NCI-H1417 treated with DMSO at 0.1 percent for 48 hours (cell line): Measurements from ENCODE around the gene CXCL1.

Experiments used
- DNase-seq: peaks from one replicate; lab custom pipeline; 2025; lab: John Stamatoyannopoulos, UW

CXCL1 gene

DNA sequence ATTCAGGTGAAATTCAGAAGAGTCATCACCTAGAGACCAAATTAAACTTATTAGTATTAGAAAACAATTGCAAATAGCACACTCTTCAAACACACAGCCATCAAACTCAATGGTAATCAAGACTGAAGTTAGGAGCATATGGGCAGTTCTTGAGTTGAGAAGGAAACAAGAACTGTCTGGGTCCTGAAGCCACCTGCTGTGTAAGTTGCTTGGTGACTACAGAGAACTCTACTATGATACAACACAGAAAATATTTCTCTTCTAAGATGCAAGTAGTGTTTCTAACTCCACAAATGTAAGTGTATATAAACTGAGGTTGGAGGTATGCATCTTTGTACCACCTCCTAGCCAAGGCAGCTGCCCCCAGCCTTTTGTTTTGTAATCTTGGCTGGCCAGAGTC lies 16.4 kb upstream of the CXCL1 start:
- DNase-seq = no peak

DNA sequence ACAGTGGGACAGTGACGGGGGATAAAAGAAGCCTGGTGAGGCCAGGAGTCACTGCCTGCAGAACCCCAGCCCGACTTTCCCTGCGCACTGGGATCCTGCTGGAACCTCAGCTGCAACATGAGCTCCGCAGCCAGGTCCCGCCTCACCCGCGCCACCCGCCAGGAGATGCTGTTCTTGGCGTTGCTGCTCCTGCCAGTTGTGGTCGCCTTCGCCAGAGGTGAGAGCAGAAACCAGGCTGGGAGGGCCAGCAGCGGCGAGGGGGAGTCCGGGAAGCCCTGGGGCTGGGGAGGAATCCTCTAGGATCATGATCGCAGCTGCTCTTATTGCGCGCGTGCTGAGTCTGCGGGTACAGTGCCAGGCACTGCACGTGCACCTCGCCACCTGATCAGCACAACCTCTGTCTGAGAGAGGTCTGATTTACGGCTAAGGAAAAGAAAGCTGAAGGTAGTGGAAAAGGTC lies 15.9 kb upstream of the CXCL1 start, which contains the start of gene PF4V1:
PF4V1 (plus strand) TSS at position 51 of the 459 bp plus-strand sequence; CDS start at position 118, 67 bp downstream.
- DNase-seq = no peak

DNA sequence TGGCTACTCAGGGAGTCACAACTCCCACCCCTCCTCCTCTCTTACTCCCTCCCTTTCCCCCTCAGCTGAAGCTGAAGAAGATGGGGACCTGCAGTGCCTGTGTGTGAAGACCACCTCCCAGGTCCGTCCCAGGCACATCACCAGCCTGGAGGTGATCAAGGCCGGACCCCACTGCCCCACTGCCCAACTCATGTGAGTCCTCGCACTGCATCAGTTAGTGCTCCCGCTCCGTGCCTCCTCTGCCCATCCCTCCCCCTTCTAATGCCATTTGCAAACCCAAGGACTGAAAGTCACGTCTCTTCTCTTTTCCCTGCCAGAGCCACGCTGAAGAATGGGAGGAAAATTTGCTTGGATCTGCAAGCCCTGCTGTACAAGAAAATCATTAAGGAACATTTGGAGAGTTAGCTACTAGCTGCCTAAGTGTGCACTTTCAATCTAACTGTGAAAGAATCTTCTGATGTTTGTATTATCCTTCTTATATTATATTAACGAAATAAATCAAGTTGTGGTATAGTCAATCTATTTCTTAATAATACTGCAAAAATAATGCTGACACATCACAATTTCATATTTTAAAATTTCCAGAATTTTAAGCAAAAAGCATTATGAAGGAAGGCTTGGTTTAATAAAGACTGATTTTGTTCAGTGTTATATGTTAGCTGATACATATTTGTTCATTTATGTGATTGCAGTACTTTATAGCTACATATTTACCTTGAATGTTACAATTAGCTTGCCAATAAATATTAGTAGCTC lies 15.3 kb upstream of the CXCL1 start:
- DNase-seq = no peak

DNA sequence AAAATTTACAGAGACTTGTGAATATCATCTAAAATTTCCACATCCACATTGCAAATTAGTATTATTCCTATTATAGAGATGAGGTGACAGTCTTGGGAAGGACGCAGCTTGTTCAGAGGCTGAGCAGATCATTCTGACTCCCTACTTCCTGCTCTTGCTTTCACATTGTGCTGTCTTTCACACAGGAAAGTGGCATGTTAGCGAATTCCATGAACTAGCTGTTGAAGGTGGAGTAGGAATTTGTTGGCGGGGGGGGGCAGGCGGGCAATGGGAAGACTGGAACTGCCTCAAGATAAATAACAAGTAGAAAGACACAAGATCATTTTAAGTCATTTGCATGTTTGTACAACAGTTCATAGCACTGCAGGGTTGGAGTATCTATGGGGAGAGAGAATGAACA lies 13.8 kb upstream of the CXCL1 start:
- DNase-seq = no peak

DNA sequence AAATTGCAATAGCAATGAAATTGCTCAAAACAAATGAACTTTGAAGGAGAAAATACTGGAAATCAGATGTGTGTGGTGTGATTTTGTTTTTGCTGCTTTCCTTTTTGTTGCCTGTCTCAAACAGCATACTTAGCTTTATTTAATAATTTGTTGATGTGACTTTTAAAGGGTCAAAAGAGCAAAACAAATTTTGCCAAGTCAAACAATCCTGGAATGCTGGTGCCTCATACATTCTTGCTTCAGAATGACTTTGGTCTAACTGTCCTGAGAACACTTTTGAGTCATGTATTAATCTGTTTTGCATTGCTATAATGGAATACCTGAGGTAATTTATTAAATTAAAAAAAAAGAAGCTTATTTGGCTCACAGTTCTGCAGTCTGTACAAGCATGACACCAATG lies 12.7 kb upstream of the CXCL1 start:
- DNase-seq = no peak

DNA sequence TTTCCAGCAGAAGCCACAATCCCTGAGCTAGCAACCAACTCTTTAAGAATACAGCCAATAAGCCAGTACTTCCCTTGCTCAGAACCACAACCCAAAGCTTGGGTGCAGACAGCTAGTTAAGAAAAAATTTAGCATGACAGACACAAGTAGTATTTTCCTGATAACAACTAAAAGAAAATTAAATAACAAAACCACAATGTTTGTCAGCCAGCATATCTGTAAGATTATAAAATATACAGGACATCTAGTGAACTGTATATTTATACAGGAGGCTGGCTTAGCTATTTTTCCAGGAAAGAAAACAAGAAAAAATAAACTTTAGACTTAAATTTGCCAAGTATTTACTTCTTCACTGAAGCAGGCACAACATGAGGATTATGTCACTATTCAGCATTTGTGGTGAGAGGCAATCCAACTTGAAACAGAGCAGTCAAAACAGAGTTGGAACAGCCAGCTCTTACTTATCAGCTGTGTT lies 9.5 kb upstream of the CXCL1 start:
- DNase-seq = no peak

DNA sequence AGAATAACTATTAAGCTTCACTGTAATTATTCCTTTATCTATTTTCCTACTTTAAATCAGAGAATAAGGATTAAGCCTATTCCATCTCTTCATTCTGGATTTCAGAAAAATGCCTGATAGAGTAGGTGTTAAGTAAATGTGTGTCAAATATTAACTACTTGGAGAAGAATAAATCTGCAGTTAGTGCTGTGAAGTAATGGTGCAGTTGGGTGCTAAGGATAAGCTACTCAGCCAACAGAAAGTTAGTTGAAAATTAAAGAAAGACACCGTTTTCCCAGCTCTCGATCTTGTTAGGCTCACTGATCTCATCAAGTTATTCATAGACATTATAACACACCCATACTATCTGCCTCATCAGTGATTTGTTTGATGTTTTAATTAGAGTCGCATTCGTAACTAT lies 9.0 kb upstream of the CXCL1 start:
- DNase-seq = no peak

DNA sequence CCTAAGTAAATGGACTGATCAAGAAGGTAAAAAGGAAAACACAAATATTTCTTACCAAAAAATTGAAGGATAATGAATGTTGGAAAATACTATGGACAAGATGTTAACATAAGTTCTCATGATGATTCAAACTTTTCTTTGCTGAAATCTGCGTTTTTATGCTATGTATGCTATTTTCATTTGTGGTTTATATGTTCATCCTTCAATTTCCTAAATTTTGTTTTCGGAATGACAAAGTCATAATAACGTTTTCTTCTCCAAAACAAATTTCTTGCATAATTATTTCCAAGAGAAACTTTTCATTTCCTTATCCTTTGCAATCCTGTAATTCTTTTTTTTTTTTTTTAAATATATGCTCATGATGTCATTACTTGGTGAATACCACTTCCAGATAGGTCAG lies 8.3 kb upstream of the CXCL1 start:
- DNase-seq = no peak

DNA sequence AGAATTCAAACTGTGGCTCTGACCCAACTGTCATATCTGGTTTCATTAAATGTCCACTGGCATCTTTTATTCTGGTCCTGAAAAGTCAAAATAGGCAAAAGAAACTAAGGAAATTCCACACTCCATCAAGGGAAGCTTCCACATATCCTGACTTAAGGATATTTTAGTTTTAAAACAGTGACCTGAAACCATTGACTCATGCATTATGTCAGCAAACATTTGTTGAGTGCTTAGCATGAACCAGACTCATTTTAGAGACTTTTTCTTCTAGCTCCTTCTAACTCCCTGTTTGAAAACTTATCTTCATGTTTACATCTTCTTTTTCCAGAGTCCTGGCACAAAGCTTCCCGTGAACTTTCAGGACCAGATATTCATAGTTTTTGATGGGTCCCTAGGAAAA lies 6.9 kb upstream of the CXCL1 start:
- DNase-seq = no peak

DNA sequence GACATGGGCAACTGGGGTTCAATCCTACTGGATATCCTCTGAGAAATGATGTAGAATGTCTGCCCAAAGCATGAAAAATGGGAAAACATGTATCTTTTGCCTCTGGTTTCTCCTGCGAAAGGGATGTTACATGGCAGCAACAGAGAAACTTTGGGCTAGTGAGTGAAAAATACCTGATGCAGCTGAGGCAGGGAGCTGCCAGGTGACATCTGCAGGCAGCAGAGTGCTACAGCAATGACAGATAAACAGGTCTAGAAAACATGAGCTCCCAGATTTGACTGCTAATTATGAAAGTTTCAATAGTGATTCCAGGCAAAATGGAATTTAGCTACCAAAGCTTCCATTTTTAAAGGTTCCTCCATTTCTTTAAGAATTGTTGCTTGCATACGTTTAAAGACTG lies 4.8 kb upstream of the CXCL1 start:
- DNase-seq = no peak

DNA sequence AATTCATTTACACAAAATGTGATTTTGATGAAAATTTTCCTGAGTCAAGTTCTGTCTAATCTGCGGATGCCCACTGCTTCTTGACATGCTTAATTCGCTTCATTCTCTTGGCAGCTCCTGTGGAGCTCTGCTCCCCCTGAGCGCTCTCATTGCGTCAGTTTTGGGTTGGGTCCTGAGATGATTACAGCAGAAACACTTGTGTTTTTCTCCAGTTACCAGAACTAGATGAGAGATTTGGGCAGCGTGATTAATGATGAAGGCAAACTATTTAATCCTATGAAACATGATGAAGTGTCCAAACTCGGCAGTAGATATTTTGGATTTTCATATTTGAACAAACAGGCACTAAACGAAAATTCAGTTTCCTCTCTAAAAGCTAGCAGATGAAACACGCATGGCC lies 4.2 kb upstream of the CXCL1 start:
- no peak for DNase-seq

DNA sequence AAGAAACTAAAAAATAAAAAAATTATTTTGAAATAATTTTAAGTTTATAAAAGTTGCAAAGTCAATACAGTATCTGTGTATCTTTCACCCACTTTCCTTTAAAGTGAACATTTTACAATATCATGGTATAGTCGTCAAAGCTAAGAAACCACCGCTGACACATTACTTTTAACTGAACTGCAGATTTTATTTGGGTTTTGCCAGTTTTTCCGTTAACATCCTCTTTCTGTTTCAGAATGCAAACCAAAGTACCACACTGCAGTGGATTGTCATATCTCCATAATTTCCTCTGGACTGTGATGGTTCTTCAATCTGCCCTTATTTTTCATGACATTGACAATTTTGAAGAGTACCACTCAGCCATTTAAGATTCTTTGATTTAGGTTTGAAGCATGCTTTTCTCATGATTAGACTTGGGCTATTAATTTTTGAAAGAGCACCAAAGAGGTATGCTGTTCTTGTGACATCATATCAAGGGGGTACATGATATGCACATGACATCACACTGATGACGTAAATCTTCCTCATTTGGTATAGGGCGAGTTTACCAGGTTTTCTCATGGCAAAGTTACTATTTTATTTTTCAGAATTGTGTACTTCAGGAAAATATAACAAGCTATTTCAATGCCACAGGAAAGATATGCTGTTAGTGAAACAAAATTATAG lies 3.6 kb upstream of the CXCL1 start:
- DNase-seq = no peak

DNA sequence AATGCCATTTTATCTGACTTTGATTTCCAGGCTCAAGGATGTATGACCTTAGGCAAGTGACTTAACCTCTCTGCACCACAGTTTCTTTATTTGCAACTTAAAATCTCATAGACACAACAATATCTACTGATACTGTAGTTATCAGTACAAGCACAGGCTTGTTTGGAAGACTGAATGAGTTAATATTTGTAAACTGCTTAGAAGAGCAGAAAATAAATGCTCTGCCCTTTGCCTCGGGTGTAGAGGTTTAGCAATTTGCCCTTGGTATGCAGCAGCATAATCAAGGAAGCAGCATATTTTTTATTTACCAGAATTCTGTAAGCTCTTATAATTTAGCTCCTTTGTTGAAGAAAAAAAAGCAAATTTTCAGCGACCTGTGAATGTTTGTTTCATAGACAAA lies 2.9 kb upstream of the CXCL1 start:
- DNase-seq = no peak

DNA sequence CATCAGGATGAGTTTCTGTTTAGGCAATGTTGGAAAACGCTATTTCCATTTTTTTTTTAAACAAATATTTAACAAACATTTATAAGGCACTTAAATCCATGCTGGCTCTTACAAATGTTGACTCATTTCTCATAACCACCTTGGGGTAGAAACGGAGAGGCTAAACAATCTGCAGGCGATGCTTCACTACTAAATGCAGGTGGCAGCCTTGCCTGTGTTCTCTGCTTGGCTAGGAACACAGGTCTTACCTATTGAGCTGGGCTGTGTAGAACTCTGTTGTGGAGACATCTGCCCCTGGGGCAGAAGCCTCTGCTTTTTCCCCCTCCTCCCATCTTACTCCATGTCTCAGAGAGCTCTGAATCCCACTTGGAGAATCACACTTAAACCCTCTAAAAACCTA lies 1.4 kb upstream of the CXCL1 start:
- no peak for DNase-seq

DNA sequence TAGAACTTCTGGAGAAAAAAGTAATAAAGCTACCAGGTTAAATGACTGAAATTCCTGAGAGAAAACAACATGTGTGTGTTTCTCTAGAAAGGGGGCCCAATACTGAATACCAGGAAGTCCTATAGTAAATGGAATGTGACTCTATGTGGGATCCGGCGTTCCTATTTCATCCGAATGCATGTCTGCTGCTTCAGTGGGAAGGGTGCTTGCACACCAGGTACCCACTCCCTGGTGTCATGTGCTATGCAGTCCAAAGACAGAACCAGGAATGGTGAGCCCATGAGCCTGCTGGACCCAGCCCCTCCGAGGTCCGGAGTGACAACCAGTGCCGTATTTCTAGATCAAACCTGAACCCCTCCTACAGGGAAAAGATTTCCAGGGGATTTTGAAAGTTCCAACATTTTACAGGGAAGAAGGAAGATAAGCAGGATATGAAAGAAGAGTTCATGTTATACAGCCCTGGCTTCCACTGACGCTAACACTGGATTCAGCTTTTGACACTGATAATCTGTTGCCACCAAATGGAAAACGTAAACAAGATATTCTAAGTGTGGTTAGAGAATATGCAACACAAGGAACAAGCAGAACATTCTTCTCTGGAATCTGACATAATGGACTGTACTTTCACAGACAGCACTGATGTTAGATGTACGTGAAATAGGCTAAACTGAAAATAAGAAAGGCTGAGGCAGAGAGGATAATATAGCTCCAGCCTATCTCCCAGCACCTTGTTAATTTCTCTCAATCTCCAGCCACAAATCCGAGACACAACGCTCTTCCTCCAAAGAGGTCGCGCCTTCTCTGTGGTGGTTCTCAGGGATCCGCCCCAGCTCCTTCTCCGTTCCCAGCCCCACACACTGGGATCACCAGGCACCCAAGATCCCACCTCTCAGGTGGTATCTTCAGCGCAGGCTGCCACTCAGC lies 725 bp upstream of the CXCL1 start:
- DNase-seq = no peak

DNA sequence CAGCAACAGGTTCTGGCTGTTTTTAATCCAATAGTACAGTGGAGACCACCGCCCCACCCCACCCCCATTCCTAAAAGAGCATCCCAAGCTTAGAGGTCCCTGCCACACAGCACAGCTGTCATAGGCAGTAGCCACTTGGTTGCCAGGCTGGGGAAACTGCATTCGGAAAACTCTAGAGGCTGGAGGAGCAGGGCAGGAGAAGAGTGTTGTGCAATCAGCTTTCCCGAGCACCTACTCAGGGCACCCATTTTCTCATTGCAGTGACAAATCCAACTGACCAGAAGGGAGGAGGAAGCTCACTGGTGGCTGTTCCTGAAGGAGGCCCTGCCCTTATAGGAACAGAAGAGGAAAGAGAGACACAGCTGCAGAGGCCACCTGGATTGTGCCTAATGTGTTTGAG lies 1.1 kb downstream of the CXCL1 start:
- DNase-seq = no peak

DNA sequence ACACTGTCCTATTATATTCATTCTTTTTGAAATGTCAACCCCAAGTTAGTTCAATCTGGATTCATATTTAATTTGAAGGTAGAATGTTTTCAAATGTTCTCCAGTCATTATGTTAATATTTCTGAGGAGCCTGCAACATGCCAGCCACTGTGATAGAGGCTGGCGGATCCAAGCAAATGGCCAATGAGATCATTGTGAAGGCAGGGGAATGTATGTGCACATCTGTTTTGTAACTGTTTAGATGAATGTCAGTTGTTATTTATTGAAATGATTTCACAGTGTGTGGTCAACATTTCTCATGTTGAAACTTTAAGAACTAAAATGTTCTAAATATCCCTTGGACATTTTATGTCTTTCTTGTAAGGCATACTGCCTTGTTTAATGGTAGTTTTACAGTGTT lies 1.6 kb downstream of the CXCL1 start:
- DNase-seq = no peak

DNA sequence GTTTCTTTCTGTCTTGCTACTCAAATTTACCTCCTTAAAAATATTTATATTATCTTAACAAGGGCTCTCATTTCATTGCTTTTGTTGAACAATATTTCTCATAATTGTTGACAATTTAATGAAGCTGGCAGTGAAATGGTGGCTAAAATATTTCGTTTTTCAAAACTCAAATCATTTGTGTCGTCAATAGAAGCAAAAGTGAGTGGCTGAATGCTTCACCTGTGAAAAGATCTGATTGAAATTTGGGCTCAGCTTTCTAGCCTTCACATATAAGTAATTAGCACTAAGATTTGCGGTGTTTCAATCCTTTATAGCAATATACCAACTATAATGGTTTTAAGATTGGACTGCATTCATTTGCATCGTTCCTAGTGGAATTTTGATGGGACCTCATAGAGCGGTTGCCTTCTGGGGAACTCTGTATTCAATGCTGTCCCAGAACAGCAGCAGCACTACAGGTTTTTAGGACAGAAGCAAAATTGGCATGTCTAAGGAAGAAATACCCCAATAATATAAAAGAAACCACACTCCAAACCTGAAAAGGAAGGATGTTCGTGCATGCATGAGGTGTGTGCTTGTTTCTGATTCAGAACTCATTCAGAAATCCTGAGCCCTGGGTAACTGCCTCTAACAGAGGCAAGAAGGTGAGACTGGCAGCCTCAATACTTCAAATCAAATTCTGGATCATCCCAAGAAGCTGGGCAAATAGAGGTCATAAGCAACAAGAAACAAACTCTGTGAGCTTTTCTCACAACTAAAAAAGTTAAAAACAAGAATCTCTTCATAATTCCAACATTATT lies 2.5 kb downstream of the CXCL1 start:
- DNase-seq = no peak

DNA sequence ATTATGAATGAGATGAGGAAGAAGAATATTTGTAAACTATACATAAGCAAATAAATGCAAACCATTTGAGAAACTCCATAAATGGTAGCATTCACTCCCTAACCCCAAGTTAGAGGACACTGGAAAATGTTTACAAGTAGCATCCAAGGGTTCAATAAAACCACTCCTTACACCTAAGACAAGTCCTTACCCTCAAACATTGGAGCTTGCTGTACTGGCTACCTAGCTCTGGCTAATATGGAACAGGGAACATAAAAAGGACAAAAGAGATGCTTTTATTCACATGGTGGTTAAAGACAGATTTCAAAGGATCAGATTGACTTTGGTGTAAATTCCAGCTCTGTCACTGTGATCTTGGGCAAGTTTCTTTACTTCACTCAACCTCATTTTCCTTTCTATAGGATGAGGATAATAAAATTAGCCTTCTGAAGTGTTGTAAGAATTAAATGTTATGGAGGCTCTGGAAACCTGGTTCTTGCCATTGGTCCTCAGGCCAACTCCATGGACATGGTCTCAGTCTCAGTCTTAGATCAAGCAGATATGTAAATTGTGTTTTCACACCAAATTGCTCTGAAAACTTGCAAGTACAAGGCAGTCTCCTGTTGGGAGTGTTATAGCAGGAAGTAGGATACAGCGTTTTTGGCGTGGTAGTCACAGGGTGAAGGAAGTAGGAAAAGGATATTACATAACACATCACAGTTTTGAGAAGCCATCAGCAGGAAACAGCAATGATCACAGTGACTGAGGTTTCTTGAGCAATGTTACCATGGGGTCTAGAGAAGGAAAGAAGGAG lies 3.3 kb downstream of the CXCL1 start:
- no peak for DNase-seq

DNA sequence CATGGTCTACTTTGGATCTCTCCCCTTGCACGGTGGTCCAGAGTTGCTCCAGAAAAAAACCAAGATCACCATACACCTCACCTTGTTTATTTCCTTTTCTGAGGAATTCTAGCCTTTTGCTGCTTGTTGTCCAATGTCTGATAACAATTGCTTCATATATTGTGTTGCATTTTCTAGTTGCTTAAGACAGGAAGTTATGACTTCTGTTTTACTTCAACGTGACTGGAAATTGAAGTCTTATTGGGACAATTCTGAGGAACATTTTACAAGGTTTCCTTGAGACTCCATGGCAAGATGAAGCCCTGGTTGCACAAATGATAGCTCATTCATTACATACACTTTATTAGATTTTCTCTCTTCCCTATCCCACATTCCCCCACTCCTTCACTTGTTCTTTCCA lies 5.2 kb downstream of the CXCL1 start:
- no peak for DNase-seq

DNA sequence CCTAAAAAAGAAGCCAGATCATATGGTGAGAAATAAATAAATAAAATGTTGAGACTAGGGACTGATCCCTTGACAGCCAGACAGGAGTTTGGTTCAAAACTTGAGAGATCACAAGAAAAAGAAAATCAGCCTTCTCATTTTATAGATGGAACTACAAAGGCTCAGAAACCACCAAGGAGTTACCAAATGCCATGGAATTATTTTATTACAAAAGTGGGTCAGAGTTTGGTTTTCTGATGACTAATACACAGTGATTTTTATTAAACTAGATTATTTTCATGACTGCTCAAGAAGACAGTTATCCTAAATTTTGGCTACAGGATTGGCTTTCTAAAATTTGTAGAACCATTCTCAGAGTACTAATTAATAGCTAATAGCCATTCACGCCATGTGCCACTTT lies 6.2 kb downstream of the CXCL1 start:
- no peak for DNase-seq
